K562 (cell line): ENCODE measurements around the gene TTC23L. TPM values are rescaled to one million over a fixed set of nuclear protein-coding genes. Genes with fewer than 3 reads are reported as not detected.

Source experiments
- ATAC-seq: fragments of 200-7000 bp; cut with Tn5 transposase; 3 replicates; pipeline ENCODE4 v1.9.1; 2020; ENCODE audit warnings: moderate library complexity
- BruUV-seq: library from RNA; stranded (reverse); fragments of 400-500 nt; replicated peaks from 2 replicates; lab custom pipeline; 2021; lab: Mats Ljungman, UMichigan
- CTCF ChIA-PET: fragments of 300-600 bp; formaldehyde crosslinking; extraction: SDS; loops from one replicate; lab custom pipeline; 2021; ENCODE audit warnings: low intra/inter-chr PET ratio; lab: Yijun Ruan, JAX
- POLR2A ChIA-PET: fragments of 300-600, 350-650 bp; sonication (Branson Sonifier 250); formaldehyde crosslinking; extraction: SDS; loops from one replicate; lab custom pipeline; 2021; ENCODE audit warnings: antibody characterized with exemption, inconsistent platforms; lab: Yijun Ruan, JAX
- DNase-seq, 4 experiments: peaks; one replicate each; pipeline versions ENCODE4 v3.0.0 to v3.0.0-alpha.2; 2011 to 2018; ENCODE audit warnings: low spot score in 3 of 4, mixed read lengths in 3 of 4; ENCODE audit errors: extremely low read depth in 1 of 4
- FAIRE-seq: peaks from 2 replicates; lab custom pipeline; 2011; peaks lifted over from hg19 to GRCh38; lab: Jason Lieb, UNC
- H2AFZ ChIP-seq: 2 replicates; pipeline ENCODE4 v1.6.0; 2011; ENCODE audit warnings: low read depth, low read length, control low read depth, inconsistent platforms
- H3K27ac ChIP-seq: fragments of 200-600 bp; 3 replicates; pipeline ENCODE4 v1.8.0; 2011; ENCODE audit warnings: low read depth, mild to moderate bottlenecking, control low read depth, inconsistent platforms, low read length, moderate library complexity, mixed read lengths; ENCODE audit errors: extremely low read depth
- H3K27me3 ChIP-seq, 2 experiments: fragments of 300-600 bp in 1 of 2; 2 replicates in 1 of 2; 3 replicates in 1 of 2; pipeline versions ENCODE4 v1.6.0 to v1.8.0; 2011; ENCODE audit warnings: inconsistent platforms in 2 of 2, low read length in 2 of 2, mild to moderate bottlenecking in 1 of 2, mixed read lengths in 1 of 2, moderate library complexity in 1 of 2; ENCODE audit not compliant: control insufficient read depth in 2 of 2, insufficient read depth in 2 of 2
- H3K36me3 ChIP-seq: fragments of 300-600 bp; 3 replicates; pipeline ENCODE4 v1.8.0; 2011; ENCODE audit warnings: mild to moderate bottlenecking, low read length, inconsistent platforms; ENCODE audit not compliant: control insufficient read depth, insufficient read depth
- H3K4me1 ChIP-seq, 2 experiments: fragments of 200-600 bp in 1 of 2; replicated peaks in 1 of 2; 2 replicates in 1 of 2; 3 replicates in 1 of 2; pipeline versions ENCODE4 v1.5.1 to v1.8.0; 2011; ENCODE audit warnings: inconsistent platforms in 2 of 2, low read length in 2 of 2, mild to moderate bottlenecking in 1 of 2, mixed read lengths in 1 of 2, moderate library complexity in 1 of 2; ENCODE audit not compliant: control insufficient read depth in 2 of 2, insufficient read depth in 2 of 2
- H3K4me2 ChIP-seq: 2 replicates; pipeline ENCODE4 v1.6.1; 2011; ENCODE audit warnings: low read length, control low read depth, inconsistent platforms, mixed read lengths; ENCODE audit not compliant: insufficient read depth
- H3K4me3 ChIP-seq: fragments of 200-600 bp; sonication (generic), shearing (Covaris generic); 2 replicates; pipeline ENCODE4 v1.5.1; 2016; ENCODE audit warnings: control low read depth, inconsistent platforms
- H3K79me2 ChIP-seq: fragments of 200-600 bp; 3 replicates; pipeline ENCODE4 v1.8.0; 2011; ENCODE audit warnings: low read length, inconsistent platforms; ENCODE audit not compliant: control insufficient read depth, insufficient read depth
- H3K9ac ChIP-seq, 2 experiments: 2 replicates each; pipeline versions ENCODE4 v1.6.0 to v1.6.1; 2011; ENCODE audit warnings: low read depth in 2 of 2, low read length in 2 of 2, control low read depth in 1 of 2, inconsistent platforms in 1 of 2, mild to moderate bottlenecking in 1 of 2, mixed read lengths in 1 of 2; ENCODE audit not compliant: insufficient read depth in 1 of 2
- H3K9me1 ChIP-seq: one replicate; pipeline ENCODE4 v1.6.0; 2011; ENCODE audit warnings: inconsistent platforms, mild to moderate bottlenecking, low read length, moderate library complexity; ENCODE audit not compliant: control insufficient read depth, insufficient read depth
- H3K9me3 ChIP-seq: replicated peaks from 2 replicates; pipeline ENCODE4 v1.5.1; 2011; ENCODE audit warnings: low read depth, low read length, inconsistent platforms; ENCODE audit not compliant: control insufficient read depth, insufficient read depth
- H4K20me1 ChIP-seq: replicated peaks from 2 replicates; pipeline ENCODE4 v1.6.1; 2011; ENCODE audit warnings: low read length, inconsistent platforms, mixed read lengths; ENCODE audit not compliant: control insufficient read depth, insufficient read depth
- ARID1B ChIP-seq: fragments of 450-650 bp; IDR thresholded peaks from 2 replicates; pipeline ENCODE4 v1.6.1; 2016; ENCODE audit warnings: antibody characterized with exemption, mild to moderate bottlenecking, inconsistent platforms
- ATF3 ChIP-seq, 2 experiments: fragments of 450-650 bp in 1 of 2; sonication (generic) in 1 of 2; formaldehyde crosslinking in 1 of 2; IDR thresholded peaks in 1 of 2; conservative IDR thresholded peaks in 1 of 2; 2 replicates each; pipeline versions ENCODE4 v1.6.1 to v1.8.1; 2016 to 2023; ENCODE audit warnings: mild to moderate bottlenecking in 2 of 2, moderate library complexity in 2 of 2, inconsistent platforms in 1 of 2, missing genetic modification reagents in 1 of 2
- ETV5 ChIP-seq: sonication (generic); formaldehyde crosslinking; IDR thresholded peaks from 2 replicates; pipeline ENCODE4 v1.4.0; 2020; ENCODE audit warnings: low read depth, mild to moderate bottlenecking, missing genetic modification reagents
- FOSL1 ChIP-seq: fragments of 200-800 bp; sonication (Bioruptor generic); conservative IDR thresholded peaks from 2 replicates; pipeline ENCODE4 v1.6.1; 2016; ENCODE audit warnings: missing genetic modification characterization, missing compliant biosample characterization
- JUND ChIP-seq, 2 experiments: IDR thresholded peaks; 2 replicates in 1 of 2; 3 replicates in 1 of 2; pipeline ENCODE4 v1.6.1; 2011; ENCODE audit warnings: borderline replicate concordance in 2 of 2, low read depth in 2 of 2, low read length in 2 of 2, improper control_type of control experiment in 1 of 2, missing biosample characterization in 1 of 2, missing genetic modification characterization in 1 of 2, missing genetic modification reagents in 1 of 2
- SMARCA4 ChIP-seq: fragments of 450-650 bp; IDR thresholded peaks from 2 replicates; pipeline ENCODE4 v1.6.1; 2016
- SMARCE1 ChIP-seq: fragments of 450-650 bp; IDR thresholded peaks from 2 replicates; pipeline ENCODE4 v1.7.1; 2016; ENCODE audit warnings: mild to moderate bottlenecking
- ZBTB33 ChIP-seq: sonication (generic); formaldehyde crosslinking; IDR thresholded peaks from 2 replicates; pipeline ENCODE4 v1.8.1; 2023; ENCODE audit warnings: mild to moderate bottlenecking, missing genetic modification reagents
- ZNF408 ChIP-seq: fragments of 250-450 bp; sonication (Bioruptor Pico); IDR thresholded peaks from 2 replicates; pipeline ENCODE4 v1.4.0; 2020; ENCODE audit warnings: low read depth, mild to moderate bottlenecking, moderate library complexity
- ZNF586 ChIP-seq: fragments of 450-650 bp; formaldehyde crosslinking; conservative IDR thresholded peaks from 2 replicates; pipeline ENCODE4 v1.4.0; 2020; ENCODE audit warnings: mild to moderate bottlenecking, moderate library complexity
- WGBS: fragments of 100-300 bp; shearing (Covaris generic); methylation state at CpG from one replicate; pipeline ENCODE4 v1.1.6; 2016; ENCODE audit warnings: low coverage, mixed read lengths; ENCODE audit not compliant: insufficient coverage; ENCODE audit errors: missing lambda C conversion rate; 5-methylcytosine and 5-hydroxymethylcytosine counted together
- in situ Hi-C: fragments of 300-500 bp; cut with MboI; formaldehyde crosslinking; loops from 4 replicates; pipeline ENCODE4 v1.15.0; 2018; ENCODE audit warnings: inconsistent platforms, mixed read lengths
- intact Hi-C: fragments of 100-400 bp; cut with micrococcal nuclease; formaldehyde crosslinking; loops from 2 replicates; pipeline ENCODE4 v1.14.2; 2022
- polyA plus RNA-seq, 8 experiments: library from polyadenylated mRNA; depleted of rRNA in 4 of 8; stranded (reverse) in 5 of 8; unstranded in 3 of 8; fragments of >200 nt; fragmentation: Nextera tagmentation in 2 of 8; fragmentation: Illumina TruSeq in 1 of 8; extraction: Ambion mirVana in 2 of 8; extraction: Trizol in 1 of 8; gene quantifications; 2 replicates each; pipeline versions ENCODE4 v1.2.1 to v1.2.3, GENCODE V29; 2011 to 2014; ENCODE audit warnings: inconsistent platforms in 1 of 8, missing spikeins in 1 of 8
- total RNA-seq, 7 experiments: library from RNA; depleted of rRNA in 6 of 7; stranded (reverse); fragments of >200 nt in 6 of 7; fragmentation: Illumina TruSeq in 2 of 7; extraction: Trizol in 2 of 7; gene quantifications; 2 replicates each; pipeline versions ENCODE4 v1.2.1 to v1.2.3, GENCODE V29; 2011 to 2021; ENCODE audit warnings: low replicate concordance in 1 of 7

Gene TTC23L
- total and polyA plus RNA-seq, 9 of the 15 experiments (the other 6 are each of a cell fraction or from before 2014, with no cell fraction given): 0.03 to 0.32 (median 0.14) TPM; not detected in 2

GRCh38 chr5:34790069-34790468, 48.9 kb upstream of the TTC23L start (continued):
- no peak for TF ChIP-seq ZBTB33 (CRISPR knock-in tag)
- TF ChIP-seq, all 486 proteins: peak for 0

- POLR2A ChIA-PET: interaction anchor here (0.6 kb wide), 1 partner anchor 10 kb away, joined by 3 read pairs; no protein-coding TSS in a partner anchor
- no TSS peak for BruUV-seq
- no peak for TF ChIP-seq JUND (IDR thresholded peaks at IDR 0.05; ENCODE audit: borderline replicate concordance, low read depth, low read length)
- TF ChIP-seq JUND (tag; IDR thresholded peaks at IDR 0.05; ENCODE audit: borderline replicate concordance, low read depth, low read length): 0 out of 3 replicates have a peak, but pooled peaks have one; percentile 20
- TF ChIP-seq ATF3 (IDR thresholded peaks at IDR 0.05): peak; percentile 40
- no peak for TF ChIP-seq ATF3 (CRISPR knock-in tag; conservative IDR thresholded peaks at IDR 0.05)
- TF ChIP-seq ZNF408 (CRISPR knock-in tag): no peak
- TF ChIP-seq SMARCE1: peak; percentile 31; the same call in 1 of the 2 replicates
- TF ChIP-seq SMARCA4: peak; percentile 52; the same call in 1 of the 2 replicates
- TF ChIP-seq ETV5 (CRISPR knock-in tag): 0 out of 2 replicates have a peak, but pooled peaks have one; percentile 18
- no peak for TF ChIP-seq ZNF586
- TF ChIP-seq ARID1B: peak; percentile 60
- TF ChIP-seq FOSL1 (tag): peak; percentile 71
Observed at GRCh38 chr5:34791761-34792244, 47.2 kb upstream of the TTC23L start.

More at GRCh38 chr5:34791761-34792244, 47.2 kb upstream of the TTC23L start:
- no peaks in the 10 kb centered on the region for H3K79me2 ChIP-seq
- H3K4me1 ChIP-seq: no peaks in the 10 kb centered on the region; a peak in 2 of 5 replicates
- H3K9ac ChIP-seq: peak overlapping the region in 1 of 2 experiments; percentile 53; a peak in 1 of 4 replicates
- no peak for FAIRE-seq
- H3K4me2 ChIP-seq: no peak overlapping the region; the same call in 1 of the 2 replicates
- WGBS: 35% methylated on average over 5 of the region's 5 CpGs
- H3K4me3 ChIP-seq: no peak overlapping the region
- ATAC-seq: peak; percentile 79
- peak in 2 of 4 experiments; percentile 27 to 36 for DNase-seq
- H3K27me3 ChIP-seq: no peaks in the 10 kb centered on the region
- no peaks in the 10 kb centered on the region for H3K9me1 ChIP-seq
- H3K36me3 ChIP-seq: peaks cover 5% of the 10 kb centered on the region; the same call in 1 of the 3 replicates
- CTCF ChIA-PET: no interaction called here
- peaks cover 5% of the 10 kb centered on the region for H3K9me3 ChIP-seq
- H4K20me1 ChIP-seq: no peaks in the 10 kb centered on the region
- H3K27ac ChIP-seq: no peak overlapping the region
- in situ Hi-C loops (no loop called here), intact Hi-C loops (no loop called here)
- H2AFZ ChIP-seq: no peak overlapping the region; the same call in 1 of the 2 replicates
